ENCODE results near the gene FXYD2. TPM values are rescaled to one million over a fixed set of nuclear protein-coding genes. Genes with fewer than 3 reads are reported as not detected.
"Not testable (repeated sequence)": the region's sequence is repeated elsewhere in the genome, so short reads cannot be mapped to it uniquely, and the experiment has no call there.

The FXYD2 gene
- total RNA-seq, 1 donor from 2014 or later = 2.7 TPM

GRCh38 chr11:117814766-117815261 is 9.7 kb downstream of the FXYD2 start:
- peak; percentile 7 for ATAC-seq
- intact Hi-C loops (cut with DNase I) = no loop called here
- DNase-seq (ENCODE audit: missing footprints) = peak; percentile 81

GRCh38 chr11:117814204-117814765 is 10.3 kb downstream of the FXYD2 start:
- ATAC-seq = no peak

DNA sequence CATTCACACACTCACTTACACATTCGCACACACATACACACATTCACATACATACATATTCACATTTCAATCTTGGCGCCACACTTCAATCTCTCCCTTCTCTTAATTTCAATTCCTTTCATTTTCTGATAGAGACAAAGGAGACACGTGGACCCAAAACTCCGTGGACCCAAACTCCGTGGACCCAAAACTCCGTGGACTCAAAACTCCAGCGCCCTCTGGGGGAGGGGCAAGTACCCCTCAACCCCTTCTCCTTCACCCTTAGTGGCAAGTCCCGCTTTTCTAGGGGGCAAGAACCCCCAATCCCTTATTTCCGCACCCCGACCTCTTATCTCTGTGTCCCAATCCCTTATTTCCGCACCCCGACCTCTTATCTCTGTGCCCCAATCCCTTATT is 14.5 kb downstream of the FXYD2 start:
- DNase-seq (ENCODE audit: missing footprints); ATAC-seq; intact Hi-C loops (cut with DNase I): not testable (repeated sequence)

More at GRCh38 chr11:117814204-117814765, 10.3 kb downstream of the FXYD2 start:
- no peak for DNase-seq (ENCODE audit: missing footprints)
- intact Hi-C loops (cut with DNase I) = no loop called here

GRCh38 chr11:117809236-117810055 is 15.1 kb downstream of the FXYD2 start:
- DNase-seq (ENCODE audit: missing footprints) = peak; percentile 85
- peak; percentile 95 for ATAC-seq
- intact Hi-C loops (cut with DNase I) = loop anchor here (2.0 to 5.0 kb wide), 2 partner anchors 243 to 367 kb away; no protein-coding TSS in a partner anchor

- DNase-seq (ENCODE audit: missing footprints) (peak; percentile 70), ATAC-seq (peak; percentile 26)
- intact Hi-C loops (cut with DNase I) = loop anchor here (2.0 to 5.0 kb wide), 2 partner anchors 244 to 366 kb away; no protein-coding TSS in a partner anchor
These were observed 15.8 kb downstream of the FXYD2 start for GRCh38 chr11:117808784-117809183.

GRCh38 chr11:117807482-117808327 is 16.8 kb downstream of the FXYD2 start:
- intact Hi-C loops (cut with DNase I) = loop anchor here (2.0 to 5.0 kb wide), 2 partner anchors 245 to 365 kb away; no protein-coding TSS in a partner anchor
- DNase-seq (ENCODE audit: missing footprints) (peak; percentile 91), ATAC-seq (peak; percentile 54)

GRCh38 chr11:117806846-117807245 is 17.7 kb downstream of the FXYD2 start:
- DNase-seq (ENCODE audit: missing footprints) (peak; percentile 69), ATAC-seq (no peak)
- intact Hi-C loops (cut with DNase I) = loop anchor here (5.0 kb wide), 1 partner anchor 245 kb away; no protein-coding TSS in a partner anchor

GRCh38 chr11:117805045-117805444 is 19.5 kb downstream of the FXYD2 start:
- intact Hi-C loops (cut with DNase I) = loop anchor here (5.0 kb wide), 1 partner anchor 247 kb away; no protein-coding TSS in a partner anchor
- no peak for ATAC-seq

GRCh38 chr11:117803896-117804295 is 20.6 kb downstream of the FXYD2 start:
- intact Hi-C loops (cut with DNase I) = no loop called here
- ATAC-seq = no peak

More at GRCh38 chr11:117805045-117805444, 19.5 kb downstream of the FXYD2 start:
- DNase-seq (ENCODE audit: missing footprints) = no peak

GRCh38 chr11:117799634-117800033 is 24.9 kb downstream of the FXYD2 start:
- no peak for DNase-seq (ENCODE audit: missing footprints)
- ATAC-seq = no peak
- intact Hi-C loops (cut with DNase I) = no loop called here

More at GRCh38 chr11:117803896-117804295, 20.6 kb downstream of the FXYD2 start:
- DNase-seq (ENCODE audit: missing footprints) = no peak

- intact Hi-C loops (cut with DNase I) = no loop called here
- ATAC-seq (peak; percentile 70), DNase-seq (ENCODE audit: missing footprints) (no peak)
These were observed 27.5 kb downstream of the FXYD2 start, which contains the start of gene DSCAML1 for GRCh38 chr11:117796872-117797529. DSCAML1 (minus strand) TSS chr11:117797216; CDS start chr11:117797079, 137 bp downstream.

GRCh38 chr11:117796456-117796871 is 28.1 kb downstream of the FXYD2 start:
- intact Hi-C loops (cut with DNase I) = no loop called here
- no peak for DNase-seq (ENCODE audit: missing footprints)
- no peak for ATAC-seq

DNA sequence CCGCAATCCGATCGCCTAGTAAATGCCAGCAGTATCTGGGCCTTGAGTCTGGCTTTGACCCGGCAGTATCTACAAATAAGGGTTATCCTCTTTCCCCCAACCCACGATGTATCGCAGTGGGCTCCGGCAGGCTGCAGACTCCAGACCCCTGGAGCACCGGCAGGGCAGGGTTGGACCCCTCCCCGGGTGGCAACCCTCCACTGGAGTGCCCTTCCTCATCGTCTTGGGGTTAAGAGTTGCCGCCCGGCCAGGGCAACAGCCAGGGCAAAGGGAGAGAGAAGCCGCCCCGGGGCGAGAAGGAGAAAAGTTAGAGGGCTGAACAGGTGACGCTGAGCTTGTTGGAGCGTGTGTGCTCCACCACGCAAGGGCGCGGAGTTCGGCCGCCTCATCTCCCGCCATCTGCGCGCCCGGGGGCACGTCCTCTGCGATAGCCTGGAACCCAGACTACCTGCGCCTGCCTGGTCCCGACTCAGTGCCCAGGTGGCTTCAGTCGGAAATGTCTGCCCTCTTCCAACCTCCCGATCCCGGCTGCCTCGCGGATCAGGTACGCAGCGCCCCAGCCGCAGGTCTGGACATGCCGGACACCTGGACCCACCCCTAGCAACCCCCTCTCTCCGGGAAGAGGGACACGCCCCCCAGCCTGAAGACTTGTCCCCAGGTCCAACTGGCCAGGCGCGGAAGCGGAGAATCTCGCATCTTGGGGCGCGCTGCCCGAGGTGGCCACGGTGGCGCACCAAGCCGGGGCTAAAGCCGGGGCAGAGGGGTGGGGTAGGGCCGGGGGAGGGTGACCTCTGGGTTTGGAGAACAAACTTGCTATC is 28.7 kb downstream of the FXYD2 start:
- ATAC-seq (no peak), DNase-seq (ENCODE audit: missing footprints) (no peak)
- intact Hi-C loops (cut with DNase I) = no loop called here

- intact Hi-C loops (cut with DNase I) = no loop called here
- DNase-seq (ENCODE audit: missing footprints) = no peak
- no peak for ATAC-seq
These were observed 29.5 kb downstream of the FXYD2 start for GRCh38 chr11:117794772-117795629.

- intact Hi-C loops (cut with DNase I) = no loop called here
- ATAC-seq (no peak), DNase-seq (ENCODE audit: missing footprints) (no peak)
These were observed 30.4 kb downstream of the FXYD2 start for GRCh38 chr11:117794135-117794534.

GRCh38 chr11:117793583-117793982 is 31.0 kb downstream of the FXYD2 start:
- no peak for DNase-seq (ENCODE audit: missing footprints)
- intact Hi-C loops (cut with DNase I) = no loop called here
- no peak for ATAC-seq
